Measurements from ENCODE around the gene KCNMA1.

Gene KCNMA1

DNA sequence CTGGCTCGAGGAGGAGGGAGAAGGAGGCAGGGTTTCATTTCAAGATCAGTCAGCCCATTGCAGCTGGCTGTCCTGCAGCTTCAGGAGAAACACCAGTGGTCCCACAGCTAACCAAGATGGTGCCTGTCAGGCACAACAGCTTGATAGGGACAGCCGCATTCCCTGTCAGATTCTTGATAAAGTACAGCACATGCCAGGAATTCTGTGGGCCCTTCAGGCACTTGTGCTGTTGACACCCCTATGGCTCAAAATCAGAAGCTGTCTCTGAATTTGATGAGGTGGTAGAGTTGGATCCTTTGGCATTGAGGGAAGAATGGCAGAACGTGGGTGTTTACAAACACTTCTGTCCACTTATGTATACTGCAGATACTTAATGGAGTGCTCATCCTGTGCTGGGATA, 354.3 kb downstream of the KCNMA1 start:
- Histone ChIP-seq H3K27me3 (replicated peaks; ENCODE audit: control insufficient read depth, insufficient read depth, low read length) (peaks cover 2% of the 10 kb centered on the region), H3K36me3 (ENCODE audit: control insufficient read depth, insufficient read depth, low read length) (no peaks in the 10 kb centered on the region), H3K4me3 (replicated peaks; ENCODE audit: low read depth, low read length) (no peak overlapping the region)
- no peak for TF ChIP-seq CTCF (IDR thresholded peaks at IDR 0.05; ENCODE audit: insufficient read depth, low read length, poor library complexity, severe bottlenecking)
- DNase-seq (ENCODE audit: extremely low read depth, insufficient read length) = no peak

DNA sequence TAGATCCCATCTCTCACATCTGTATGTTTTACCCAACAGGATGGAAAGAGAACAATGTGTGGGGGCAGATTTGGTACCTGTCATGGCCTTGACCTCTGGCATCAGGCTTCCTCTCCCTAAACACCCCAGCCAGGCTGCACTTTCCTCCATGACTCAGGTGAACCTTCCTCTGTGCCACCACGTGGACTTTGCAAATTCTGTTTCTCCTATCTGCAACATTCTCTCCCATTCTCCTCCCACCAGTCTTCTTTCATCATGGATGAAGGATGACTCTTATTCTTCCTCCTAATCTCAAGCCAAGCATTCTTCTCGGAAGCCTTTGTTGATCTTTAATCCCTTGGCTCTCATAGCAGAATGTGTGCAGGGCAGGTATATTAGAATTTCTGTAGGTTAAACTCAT, 355.4 kb downstream of the KCNMA1 start:
- DNase-seq (ENCODE audit: extremely low read depth, insufficient read length) = no peak
- no peak for TF ChIP-seq CTCF (IDR thresholded peaks at IDR 0.05; ENCODE audit: insufficient read depth, low read length, poor library complexity, severe bottlenecking)
- H3K4me3 ChIP-seq (replicated peaks; ENCODE audit: low read depth, low read length) = no peak overlapping the region
- peaks cover 2% of the 10 kb centered on the region for H3K27me3 ChIP-seq (replicated peaks; ENCODE audit: control insufficient read depth, insufficient read depth, low read length)
- no peaks in the 10 kb centered on the region for H3K36me3 ChIP-seq (ENCODE audit: control insufficient read depth, insufficient read depth, low read length)

DNA sequence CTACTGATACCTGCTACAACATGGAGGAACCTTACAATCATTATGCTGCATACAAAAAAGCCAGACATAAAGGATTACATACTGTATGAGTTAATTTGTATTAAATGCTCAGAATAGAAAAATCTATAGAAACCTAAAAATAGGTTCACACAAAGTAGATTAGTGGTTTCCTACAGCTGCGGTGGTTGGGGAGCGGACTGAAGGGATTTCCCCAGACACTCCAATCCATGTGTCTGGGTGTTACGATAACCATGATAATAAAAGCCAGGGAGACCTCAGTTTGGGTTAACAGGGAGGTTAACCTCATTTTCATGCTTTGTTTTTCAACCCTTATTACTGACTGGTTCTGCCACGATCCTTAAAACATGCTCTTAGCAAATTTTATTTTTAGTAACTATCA, 355.9 kb downstream of the KCNMA1 start:
- no peak for TF ChIP-seq CTCF (IDR thresholded peaks at IDR 0.05; ENCODE audit: insufficient read depth, low read length, poor library complexity, severe bottlenecking)
- no peaks in the 10 kb centered on the region for H3K36me3 ChIP-seq (ENCODE audit: control insufficient read depth, insufficient read depth, low read length)
- H3K27me3 ChIP-seq (replicated peaks; ENCODE audit: control insufficient read depth, insufficient read depth, low read length) = peaks cover 2% of the 10 kb centered on the region
- DNase-seq (ENCODE audit: extremely low read depth, insufficient read length) = no peak
- H3K4me3 ChIP-seq (replicated peaks; ENCODE audit: low read depth, low read length) = no peak overlapping the region

- no peak for TF ChIP-seq CTCF (IDR thresholded peaks at IDR 0.05; ENCODE audit: insufficient read depth, low read length, poor library complexity, severe bottlenecking)
- no peak for DNase-seq (ENCODE audit: extremely low read depth, insufficient read length)
- Histone ChIP-seq H3K36me3 (ENCODE audit: control insufficient read depth, insufficient read depth, low read length) (no peaks in the 10 kb centered on the region), H3K4me3 (replicated peaks; ENCODE audit: low read depth, low read length) (no peak overlapping the region), H3K27me3 (replicated peaks; ENCODE audit: control insufficient read depth, insufficient read depth, low read length) (peaks cover 4% of the 10 kb centered on the region)
Observed at GRCh38 chr10:77279207-77279606, 358.4 kb downstream of the KCNMA1 start.

- H3K36me3 ChIP-seq (ENCODE audit: control insufficient read depth, insufficient read depth, low read length) = no peaks in the 10 kb centered on the region
- H3K27me3 ChIP-seq (replicated peaks; ENCODE audit: control insufficient read depth, insufficient read depth, low read length) = peaks cover 1% of the 10 kb centered on the region; the same call in 1 of the 2 replicates
- no peak for TF ChIP-seq CTCF (IDR thresholded peaks at IDR 0.05; ENCODE audit: insufficient read depth, low read length, poor library complexity, severe bottlenecking)
- no peak overlapping the region for H3K4me3 ChIP-seq (replicated peaks; ENCODE audit: low read depth, low read length)
- DNase-seq (ENCODE audit: extremely low read depth, insufficient read length) = no peak
Observed at GRCh38 chr10:77274046-77274795, 363.4 kb downstream of the KCNMA1 start.
